H9 (cell line): Measurements from ENCODE around the gene OCIAD1. TPM values are rescaled to one million over a fixed set of nuclear protein-coding genes. Genes with fewer than 3 reads are reported as not detected.

ENCODE experiments used
- DNase-seq: peaks from one replicate; pipeline ENCODE4 v3.0.0-alpha.2; 2017
- H2AFZ ChIP-seq: one replicate; pipeline ENCODE4 v1.6.1; 2013; ENCODE audit warnings: mild to moderate bottlenecking, low read length, control low read depth, moderate library complexity
- H2AK5ac ChIP-seq: 2 replicates; pipeline ENCODE4 v1.6.1; 2013; ENCODE audit warnings: low read length, control low read depth, mixed read lengths; ENCODE audit not compliant: insufficient read length
- H2BK120ac ChIP-seq: one replicate; pipeline ENCODE4 v1.6.1; 2013; ENCODE audit warnings: low read depth, mild to moderate bottlenecking, low read length, control low read depth, inconsistent platforms; ENCODE audit not compliant: poor library complexity, severe bottlenecking
- H2BK12ac ChIP-seq: 2 replicates; pipeline ENCODE4 v1.6.1; 2013; ENCODE audit warnings: low read length, control low read depth, mixed read lengths, low read depth; ENCODE audit not compliant: insufficient read length
- H2BK15ac ChIP-seq: 2 replicates; pipeline ENCODE4 v1.6.1; 2013; ENCODE audit warnings: low read depth, low read length, control low read depth
- H2BK20ac ChIP-seq: one replicate; pipeline ENCODE4 v1.6.1; 2013; ENCODE audit warnings: low read depth, mild to moderate bottlenecking, low read length, control low read depth, inconsistent platforms; ENCODE audit not compliant: poor library complexity, severe bottlenecking
- H2BK5ac ChIP-seq: 2 replicates; pipeline ENCODE4 v1.6.1; 2013; ENCODE audit warnings: low read length, control low read depth, mixed read lengths; ENCODE audit not compliant: insufficient read length
- H3K14ac ChIP-seq: 2 replicates; pipeline ENCODE4 v1.6.1; 2013; ENCODE audit warnings: low read length, control low read depth; ENCODE audit not compliant: insufficient read depth
- H3K18ac ChIP-seq: 2 replicates; pipeline ENCODE4 v1.6.1; 2013; ENCODE audit warnings: low read depth, mild to moderate bottlenecking, mixed read lengths, low read length, control low read depth; ENCODE audit not compliant: insufficient read length
- H3K23ac ChIP-seq: 2 replicates; pipeline ENCODE4 v1.6.1; 2013; ENCODE audit warnings: low read length, control low read depth, mixed read lengths, low read depth; ENCODE audit not compliant: insufficient read length
- H3K23me2 ChIP-seq: 2 replicates; pipeline ENCODE4 v1.6.1; 2013; ENCODE audit warnings: low read depth, mild to moderate bottlenecking, mixed read lengths, low read length, control low read depth; ENCODE audit not compliant: insufficient read length, poor library complexity, severe bottlenecking
- H3K27ac ChIP-seq: 2 replicates; pipeline ENCODE4 v1.5.1; 2013; ENCODE audit warnings: low read length, control low read depth, mixed read lengths, low read depth; ENCODE audit not compliant: insufficient read length
- H3K27me3 ChIP-seq: 2 replicates; pipeline ENCODE4 v1.6.1; 2013; ENCODE audit warnings: low read length, control low read depth, inconsistent platforms; ENCODE audit not compliant: insufficient read depth
- H3K4ac ChIP-seq: 2 replicates; pipeline ENCODE4 v1.6.1; 2013; ENCODE audit warnings: low read depth, mild to moderate bottlenecking, control low read depth, inconsistent platforms, low read length, moderate library complexity
- H3K4me1 ChIP-seq: 2 replicates; pipeline ENCODE4 v1.6.1; 2013; ENCODE audit warnings: low read length, control low read depth, inconsistent platforms; ENCODE audit not compliant: insufficient read depth
- H3K4me2 ChIP-seq: 2 replicates; pipeline ENCODE4 v1.6.1; 2013; ENCODE audit warnings: low read length, control low read depth, mixed read lengths; ENCODE audit not compliant: insufficient read length, insufficient read depth
- H3K56ac ChIP-seq: 2 replicates; pipeline ENCODE4 v1.6.1; 2013; ENCODE audit warnings: low read depth, mild to moderate bottlenecking, mixed read lengths, low read length, control low read depth; ENCODE audit not compliant: insufficient read length
- H3K79me1 ChIP-seq: 2 replicates; pipeline ENCODE4 v1.6.1; 2013; ENCODE audit warnings: low read depth, mild to moderate bottlenecking, moderate library complexity, low read length, control low read depth, inconsistent platforms; ENCODE audit not compliant: insufficient read depth, poor library complexity, severe bottlenecking
- H3K79me2 ChIP-seq: 2 replicates; pipeline ENCODE4 v1.6.1; 2013; ENCODE audit warnings: low read length, control low read depth, inconsistent platforms; ENCODE audit not compliant: insufficient read depth
- H3K9ac ChIP-seq: 2 replicates; pipeline ENCODE4 v1.6.1; 2013; ENCODE audit warnings: low read length, control low read depth, mixed read lengths; ENCODE audit not compliant: insufficient read length; ENCODE audit errors: extremely low read depth
- H3K9me3 ChIP-seq: one replicate; pipeline ENCODE4 v1.6.1; 2013; ENCODE audit warnings: low read depth, low read length, inconsistent platforms; ENCODE audit not compliant: control insufficient read depth
- H3T11ph ChIP-seq: one replicate; pipeline ENCODE4 v1.6.1; 2013; ENCODE audit warnings: mild to moderate bottlenecking, low read length, control low read depth, inconsistent platforms
- H4K20me1 ChIP-seq: one replicate; pipeline ENCODE4 v1.6.1; 2013; ENCODE audit not compliant: control insufficient read depth, insufficient read length, insufficient read depth
- H4K5ac ChIP-seq: 2 replicates; pipeline ENCODE4 v1.6.1; 2013; ENCODE audit warnings: low read depth, mild to moderate bottlenecking, mixed read lengths, low read length, control low read depth; ENCODE audit not compliant: insufficient read length
- H4K8ac ChIP-seq: replicated peaks from 2 replicates; pipeline ENCODE4 v1.6.1; 2013; ENCODE audit warnings: low read length, control low read depth, mixed read lengths, low read depth; ENCODE audit not compliant: insufficient read length
- H4K91ac ChIP-seq: 2 replicates; pipeline ENCODE4 v1.6.1; 2013; ENCODE audit warnings: low read depth, mild to moderate bottlenecking, moderate library complexity, mixed read lengths, low read length, control low read depth; ENCODE audit not compliant: insufficient read length
- H3K27ac Mint-ChIP-seq, 3 experiments: 2 replicates in 2 of 3; 3 replicates in 1 of 3; pipeline ENCODE4 v1.8.0; 2020 to 2021; ENCODE audit warnings: mixed read lengths in 3 of 3, mild to moderate bottlenecking in 1 of 3, moderate library complexity in 1 of 3
- H3K27me3 Mint-ChIP-seq: 2 replicates; pipeline ENCODE4 v1.8.0; 2021; ENCODE audit warnings: low read depth, mild to moderate bottlenecking, moderate library complexity, mixed read lengths
- H3K36me3 Mint-ChIP-seq, 3 experiments: 2 replicates in 2 of 3; 3 replicates in 1 of 3; pipeline ENCODE4 v1.8.0; 2020 to 2021; ENCODE audit warnings: low read depth in 3 of 3, mixed read lengths in 3 of 3; ENCODE audit not compliant: insufficient read depth in 1 of 3
- H3K4me1 Mint-ChIP-seq, 2 experiments: 2 replicates each; pipeline ENCODE4 v1.8.0; 2020; ENCODE audit warnings: mixed read lengths in 2 of 2
- H3K4me3 Mint-ChIP-seq, 2 experiments: 2 replicates in 1 of 2; 3 replicates in 1 of 2; pipeline ENCODE4 v1.8.0; 2020 to 2021; ENCODE audit warnings: mild to moderate bottlenecking in 2 of 2, mixed read lengths in 2 of 2, moderate library complexity in 1 of 2
- H3K9me3 Mint-ChIP-seq, 2 experiments: 2 replicates in 1 of 2; 3 replicates in 1 of 2; pipeline ENCODE4 v1.8.0; 2020; ENCODE audit warnings: mild to moderate bottlenecking in 2 of 2, mixed read lengths in 2 of 2, moderate library complexity in 1 of 2
- WGBS: extraction: QIAGEN DNeasy Blood & Tissue Kit; methylation state at CpG from one replicate; pipeline ENCODE4 v1.1.7; 2013; ENCODE audit warnings: missing lambda C conversion rate, low lambda C conversion rate, mixed read lengths; ENCODE audit not compliant: insufficient read length; ENCODE audit errors: extremely low coverage; 5-methylcytosine and 5-hydroxymethylcytosine counted together
- total RNA-seq: library from RNA; stranded (reverse); gene quantifications from 2 replicates; pipeline ENCODE4 v1.2.1, GENCODE V29; 2021
- TF ChIP-seq, protein P1 (sequence below): fragments of 200-600 bp; sonication (generic); conservative IDR thresholded peaks from 3 replicates; pipeline ENCODE4 v1.8.0; 2021; ENCODE audit warnings: antibody characterized with exemption, mild to moderate bottlenecking

The OCIAD1 gene
- total RNA-seq, 1 experiment from 2014 or later = 169 TPM

DNA sequence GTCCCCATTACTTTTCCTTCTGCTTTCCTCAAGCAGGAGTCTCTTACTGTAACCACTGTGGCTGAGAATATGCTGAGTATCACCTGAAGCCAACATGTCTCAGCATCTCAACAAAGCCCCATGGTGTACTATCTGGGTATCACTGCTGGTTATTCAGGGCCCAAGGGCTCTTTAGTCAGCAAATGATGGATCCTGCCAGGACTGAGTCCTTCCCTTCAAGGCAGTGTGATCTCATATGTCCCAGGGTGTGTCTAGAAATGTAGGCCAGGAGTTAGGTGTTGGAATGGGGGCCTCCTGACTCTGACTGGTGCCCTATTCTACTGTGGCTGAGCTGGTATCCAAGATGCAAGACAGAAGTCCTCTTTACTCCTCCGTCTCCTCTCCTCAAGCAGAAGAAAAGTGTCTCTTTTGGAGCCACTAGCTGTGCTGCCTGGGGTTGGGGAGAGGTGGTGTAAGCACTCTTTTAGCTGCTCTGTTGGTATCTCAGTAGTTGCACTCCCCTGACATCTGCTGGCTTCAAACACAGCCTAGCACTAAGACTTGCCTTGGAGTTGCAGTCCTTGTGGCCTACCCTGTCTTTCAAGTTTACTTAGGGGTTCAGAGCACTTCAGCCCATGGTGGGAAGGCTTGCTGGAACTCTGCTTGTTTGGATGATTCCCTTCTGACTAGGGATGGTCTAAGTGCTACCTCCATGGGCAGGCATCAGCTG is 47.1 kb downstream of the OCIAD1 start:
- Histone ChIP-seq H2BK12ac (no peak overlapping the region), H4K91ac (no peak overlapping the region), H3T11ph (no peak overlapping the region), H3K4me2 (no peak overlapping the region), H3K56ac (no peak overlapping the region), H3K9me3 (no peaks in the 10 kb centered on the region), H2BK120ac (no peak overlapping the region), H3K18ac (no peak overlapping the region), H3K27me3 (no peaks in the 10 kb centered on the region), H4K20me1 (no peaks in the 10 kb centered on the region), H2BK5ac (no peak overlapping the region), H4K5ac (no peak overlapping the region), H3K4ac (no peak overlapping the region), H3K23me2 (no peaks in the 10 kb centered on the region), H2BK20ac (no peak overlapping the region), H3K23ac (no peak overlapping the region), H2BK15ac (no peak overlapping the region), H2AFZ (no peak overlapping the region), H3K79me2 (no peaks in the 10 kb centered on the region), H2AK5ac (no peak overlapping the region), H4K8ac (no peak overlapping the region), H3K4me1 (no peaks in the 10 kb centered on the region), H3K9ac (no peak overlapping the region), H3K79me1 (no peaks in the 10 kb centered on the region), H3K14ac (no peak overlapping the region), H3K27ac (no peak overlapping the region)
- no peak overlapping the region for H3K4me3 Mint-ChIP-seq
- no peak for DNase-seq
- no peak overlapping the region for H3K27ac Mint-ChIP-seq
- TF ChIP-seq, protein P1, sequence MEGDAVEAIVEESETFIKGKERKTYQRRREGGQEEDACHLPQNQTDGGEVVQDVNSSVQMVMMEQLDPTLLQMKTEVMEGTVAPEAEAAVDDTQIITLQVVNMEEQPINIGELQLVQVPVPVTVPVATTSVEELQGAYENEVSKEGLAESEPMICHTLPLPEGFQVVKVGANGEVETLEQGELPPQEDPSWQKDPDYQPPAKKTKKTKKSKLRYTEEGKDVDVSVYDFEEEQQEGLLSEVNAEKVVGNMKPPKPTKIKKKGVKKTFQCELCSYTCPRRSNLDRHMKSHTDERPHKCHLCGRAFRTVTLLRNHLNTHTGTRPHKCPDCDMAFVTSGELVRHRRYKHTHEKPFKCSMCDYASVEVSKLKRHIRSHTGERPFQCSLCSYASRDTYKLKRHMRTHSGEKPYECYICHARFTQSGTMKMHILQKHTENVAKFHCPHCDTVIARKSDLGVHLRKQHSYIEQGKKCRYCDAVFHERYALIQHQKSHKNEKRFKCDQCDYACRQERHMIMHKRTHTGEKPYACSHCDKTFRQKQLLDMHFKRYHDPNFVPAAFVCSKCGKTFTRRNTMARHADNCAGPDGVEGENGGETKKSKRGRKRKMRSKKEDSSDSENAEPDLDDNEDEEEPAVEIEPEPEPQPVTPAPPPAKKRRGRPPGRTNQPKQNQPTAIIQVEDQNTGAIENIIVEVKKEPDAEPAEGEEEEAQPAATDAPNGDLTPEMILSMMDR = no peak
- H3K9me3 Mint-ChIP-seq = peaks cover 4% of the 10 kb centered on the region in 2 experiments; a peak in 2 of 5 replicates
- H3K27me3 Mint-ChIP-seq = no peaks in the 10 kb centered on the region
- WGBS = no CpG with 5 or more reads among the region's 1 CpG
- H3K36me3 Mint-ChIP-seq = no peaks in the 10 kb centered on the region; a peak in 1 of 7 replicates
- H3K4me1 Mint-ChIP-seq = peaks cover 0 to 3% of the 10 kb centered on the region in 2 experiments; a peak in 2 of 4 replicates
